Left renal cortex interstitium (tissue), 4 donors: ENCODE measurements around the gene TMEM258. TPM values are rescaled to one million over a fixed set of nuclear protein-coding genes. Genes with fewer than 3 reads are reported as not detected.

Experiments
- DNase-seq, 4 donors: peaks; one replicate each; pipeline ENCODE4 v3.0.0-alpha.2; 2013; ENCODE audit warnings: low read depth in 4 of 4, low spot score in 2 of 4, missing footprints in 1 of 4
- polyA plus RNA-seq, 4 donors: library from polyadenylated mRNA; unstranded; fragments of 120-200 nt; gene quantifications; one replicate each; pipeline ENCODE4 v1.2.1, GENCODE V29; 2013; ENCODE audit not compliant: insufficient read length in 4 of 4

The TMEM258 gene
- polyA plus RNA-seq, 4 donors = 151 to 213 (median 165) TPM

DNA sequence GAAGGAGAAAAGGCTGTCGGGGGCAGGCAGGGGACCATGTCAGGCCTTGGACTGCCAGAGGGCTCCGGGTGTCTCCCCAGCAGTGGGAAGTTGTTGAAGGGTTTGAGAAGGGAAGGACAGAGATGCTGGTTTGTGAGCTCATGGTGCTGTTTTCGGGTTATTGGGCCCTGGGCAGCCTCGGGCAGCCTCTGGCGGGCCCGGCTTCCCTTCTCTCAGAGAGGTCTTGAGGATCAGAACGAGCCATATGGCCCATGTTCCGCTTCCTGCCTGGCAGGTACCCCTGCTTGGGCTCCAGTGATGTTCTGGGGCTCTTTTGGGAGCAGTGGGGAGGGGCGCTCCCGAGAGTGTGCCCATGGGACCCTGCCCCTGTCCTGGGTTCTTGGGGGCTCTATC, 30.2 kb downstream of the TMEM258 start:
- DNase-seq = no peak

DNA sequence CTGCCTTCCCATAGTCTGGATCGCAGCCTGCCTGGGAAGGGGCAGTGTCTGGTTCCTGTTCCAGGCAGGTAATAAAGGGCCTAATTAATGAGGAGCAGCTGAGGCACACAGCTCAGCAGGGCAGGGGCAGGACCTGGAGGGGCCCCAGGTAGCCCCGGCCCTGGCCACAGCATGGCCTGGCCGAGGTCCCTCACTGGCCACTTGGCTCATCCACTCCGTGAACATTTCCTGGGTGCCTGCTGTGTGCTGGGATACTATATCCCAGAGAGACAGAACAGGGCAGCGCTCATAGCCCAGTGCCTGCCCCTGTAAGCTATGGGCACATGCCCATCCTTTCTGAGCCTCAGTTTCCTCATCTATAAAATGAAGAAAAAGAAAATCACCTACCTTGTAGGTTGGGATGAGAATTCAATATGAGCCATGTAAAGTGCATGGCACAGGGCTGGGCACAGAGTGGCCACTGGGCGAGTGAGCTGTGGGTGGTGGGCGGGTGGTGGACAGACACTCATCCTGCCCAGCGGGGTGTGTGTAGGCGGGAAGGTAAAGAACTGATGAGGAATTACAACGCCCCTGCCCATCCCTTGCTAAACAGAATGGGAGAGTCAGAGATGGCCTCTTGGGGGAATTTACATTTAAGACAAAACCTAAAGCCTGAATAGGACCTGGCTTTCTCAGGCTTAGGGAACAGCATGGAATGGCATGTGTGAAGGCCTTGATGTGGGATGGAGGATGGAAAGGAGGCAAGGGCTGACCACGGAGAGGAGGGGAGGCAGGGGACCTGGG, 30.8 kb downstream of the TMEM258 start:
- DNase-seq = no peak

DNA sequence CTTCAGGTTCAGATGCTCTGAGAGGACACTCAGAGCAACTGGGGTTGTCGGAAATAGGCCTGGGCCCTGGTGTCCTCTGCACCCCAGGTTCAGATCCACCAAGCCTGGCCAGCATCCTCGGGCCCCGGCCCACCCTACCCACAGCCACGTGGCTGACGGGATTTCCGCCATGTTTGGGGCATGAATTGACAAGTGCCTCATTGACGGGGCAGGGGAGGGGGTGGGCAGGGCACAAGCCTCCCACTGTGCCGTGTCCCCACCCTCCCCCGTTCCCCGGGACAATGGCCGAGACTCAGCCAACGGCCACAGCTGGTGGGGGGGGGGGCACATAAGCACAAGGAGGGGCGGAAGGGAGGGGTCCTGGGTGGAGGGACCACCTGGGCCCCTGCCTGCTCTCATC, 31.5 kb downstream of the TMEM258 start:
- no peak for DNase-seq

DNA sequence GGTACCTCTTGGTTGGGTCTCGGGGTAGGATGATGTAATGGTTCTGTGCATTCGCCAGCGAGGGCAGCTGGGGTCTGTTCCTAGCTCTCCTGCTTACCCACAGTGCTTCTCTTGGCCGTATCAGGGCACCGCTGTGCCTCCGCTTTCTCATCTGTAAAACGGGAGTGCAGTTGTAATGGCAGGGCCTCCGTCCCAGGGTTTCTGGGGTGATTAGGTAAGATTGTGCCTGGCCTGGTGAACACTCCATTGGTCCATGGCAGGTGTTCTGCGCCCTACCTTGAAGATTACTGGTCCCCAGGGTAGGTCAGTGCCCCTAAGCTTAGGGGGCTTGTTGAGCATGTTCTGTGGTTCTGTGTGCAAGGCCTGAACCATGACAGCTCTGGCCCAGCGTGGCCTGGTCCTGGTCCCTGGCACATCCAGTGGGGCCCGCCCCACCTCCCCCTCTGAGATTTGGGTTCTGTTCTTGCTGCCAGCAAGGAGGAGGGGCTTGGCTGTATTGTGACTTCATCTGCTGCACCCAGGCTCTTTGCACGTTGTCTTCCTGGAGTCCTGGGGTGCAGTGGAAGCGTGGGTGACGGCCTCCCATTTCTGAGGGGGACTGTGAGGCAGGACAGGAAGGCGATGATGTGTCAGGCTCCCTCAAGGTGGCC, 35.1 kb downstream of the TMEM258 start:
- no peak for DNase-seq

DNA sequence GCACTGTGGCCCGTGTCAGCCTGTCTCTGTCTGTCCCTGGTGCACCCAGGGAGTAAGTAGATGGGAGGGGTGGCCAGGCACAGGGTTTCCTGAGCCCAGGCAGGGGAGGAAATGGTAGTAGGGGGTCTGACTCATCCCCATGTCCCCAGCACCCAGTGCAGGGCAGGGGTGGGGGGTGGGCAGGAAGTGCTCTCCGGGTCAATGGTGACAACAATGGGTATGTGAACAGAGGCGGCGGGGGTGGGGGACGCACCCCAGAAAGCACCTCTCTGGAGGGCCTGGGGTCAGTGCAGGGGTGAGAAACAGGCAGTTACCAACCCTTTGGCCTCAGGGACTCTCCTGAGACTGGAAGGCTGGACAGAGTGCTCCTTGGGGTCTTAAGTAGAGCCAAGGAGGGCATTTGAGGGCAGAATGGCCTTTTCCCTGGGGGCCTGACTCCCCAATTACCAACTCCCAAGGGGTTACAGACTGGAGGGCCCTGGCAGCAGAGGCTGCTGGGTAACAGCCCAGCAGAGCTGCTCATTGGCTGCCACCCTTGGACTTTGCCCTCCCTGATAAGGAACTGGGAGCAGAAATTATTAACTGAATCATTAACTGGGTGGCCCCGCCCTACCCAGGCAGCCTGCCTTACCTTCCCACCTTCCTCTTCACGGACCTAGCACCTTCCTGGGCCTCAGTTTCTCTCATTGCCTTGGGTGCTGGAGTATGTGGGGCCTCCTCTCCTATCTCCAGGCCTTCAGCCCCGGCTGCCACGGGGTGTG, 35.8 kb downstream of the TMEM258 start:
- no peak for DNase-seq

DNA sequence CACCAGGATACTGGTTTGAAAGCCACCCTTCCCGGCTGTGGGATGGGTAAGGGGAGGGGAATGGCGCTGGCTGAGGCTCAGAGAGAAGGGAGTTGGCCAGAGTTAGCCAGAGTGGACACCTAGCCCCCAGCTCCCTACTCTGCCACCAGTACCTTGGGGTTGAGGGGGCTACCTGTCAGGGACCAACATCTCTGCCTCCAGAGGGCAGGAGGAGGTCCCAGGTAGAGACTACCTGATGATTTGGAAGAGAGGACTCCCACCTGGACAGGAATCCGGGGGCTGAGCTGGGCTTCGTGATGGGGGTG, 36.3 kb downstream of the TMEM258 start:
- no peak for DNase-seq

DNA sequence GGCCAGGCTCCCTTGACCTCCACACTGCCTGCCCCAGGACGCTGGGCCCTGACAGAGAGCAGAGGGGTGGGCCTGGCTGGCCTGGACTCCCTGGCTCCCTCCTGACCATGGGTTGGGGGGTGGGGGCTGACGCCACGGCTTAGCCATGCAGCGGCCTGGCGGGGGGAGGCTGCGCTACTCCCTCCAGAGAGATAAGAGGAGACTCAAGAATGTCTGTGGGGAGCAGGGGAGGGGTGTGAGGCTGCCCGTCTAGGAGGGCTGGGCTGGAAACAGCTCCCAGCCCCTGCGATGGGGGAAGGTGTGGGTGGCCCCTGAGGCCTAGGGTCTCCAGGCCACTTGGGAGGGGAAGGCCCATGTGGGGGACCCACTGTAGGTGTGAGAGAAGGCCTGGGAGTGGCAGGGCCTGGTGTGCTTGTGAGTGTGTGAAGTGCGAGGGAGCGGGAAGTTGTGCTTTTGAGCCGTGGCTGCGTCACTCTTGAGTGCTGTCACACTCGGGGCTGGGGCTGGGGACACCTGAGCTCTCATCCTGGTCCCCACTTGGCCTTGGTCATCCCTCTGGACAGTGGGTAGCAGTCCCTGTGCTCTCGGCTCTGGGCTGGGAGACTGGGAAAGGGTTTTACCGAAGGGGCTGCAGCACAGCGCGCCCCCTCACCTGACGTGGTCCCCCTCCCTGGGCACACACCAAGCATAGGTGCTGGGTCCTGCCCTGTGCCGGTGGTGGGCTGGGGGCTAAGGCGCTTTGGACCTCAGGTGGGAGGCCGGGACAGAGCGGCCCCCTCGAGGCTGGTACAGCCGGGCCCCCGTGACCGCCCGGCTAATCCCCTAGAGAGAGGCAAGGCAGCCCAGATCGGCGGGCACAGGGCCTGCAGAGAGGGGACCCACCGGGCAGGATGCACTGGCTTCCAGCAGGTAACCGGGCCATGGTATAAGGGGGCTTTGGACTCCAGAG, 37.6 kb downstream of the TMEM258 start:
- no peak for DNase-seq

DNA sequence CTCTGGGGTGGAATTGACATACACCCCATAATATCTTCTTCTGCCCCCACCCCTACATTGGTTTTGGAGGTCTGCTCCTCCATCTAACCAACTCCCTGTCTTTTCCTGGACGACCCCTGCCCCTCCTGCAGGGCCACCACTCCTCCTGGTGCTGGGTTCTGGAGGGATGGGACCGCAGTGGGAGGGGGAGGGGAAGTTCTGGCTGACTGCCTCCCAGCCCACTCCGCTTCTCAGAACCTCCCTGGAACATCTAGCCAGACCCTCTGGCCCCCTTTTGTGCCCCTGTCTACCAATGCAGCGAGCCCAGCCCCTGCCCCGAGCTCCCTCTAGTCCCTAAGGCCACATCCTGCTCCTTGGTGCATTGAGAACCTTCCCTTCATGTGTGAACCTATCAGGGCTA, 38.7 kb downstream of the TMEM258 start:
- DNase-seq = no peak

DNA sequence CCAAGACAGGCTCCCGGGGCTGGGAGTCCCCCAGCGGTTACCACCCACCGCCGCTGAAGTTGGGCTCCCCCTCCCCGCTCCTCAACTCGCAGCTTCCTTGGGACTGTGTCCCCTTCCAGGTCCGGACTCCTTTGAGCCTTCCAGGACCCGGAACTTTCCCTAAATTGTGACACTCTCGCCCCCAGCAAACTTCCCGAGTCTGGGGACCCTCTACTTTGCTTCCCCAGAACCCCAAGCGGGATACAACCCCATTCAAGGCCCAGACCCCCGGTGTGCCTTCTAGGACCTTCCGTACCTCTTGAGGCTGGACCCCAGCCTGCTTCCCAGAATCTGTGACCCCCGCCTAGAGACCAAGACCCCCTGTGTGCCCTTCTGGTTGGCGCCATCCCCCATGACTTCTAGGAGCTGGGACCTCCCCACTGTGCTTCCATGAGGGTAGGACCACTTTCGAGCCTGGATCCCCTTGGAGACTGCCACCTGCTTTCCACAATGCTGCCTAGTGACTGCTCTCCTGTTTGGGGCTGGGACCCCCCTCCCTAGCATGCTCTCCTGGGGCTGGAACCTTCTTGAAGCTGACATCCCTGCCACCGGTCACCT, 39.4 kb downstream of the TMEM258 start:
- no peak for DNase-seq

DNA sequence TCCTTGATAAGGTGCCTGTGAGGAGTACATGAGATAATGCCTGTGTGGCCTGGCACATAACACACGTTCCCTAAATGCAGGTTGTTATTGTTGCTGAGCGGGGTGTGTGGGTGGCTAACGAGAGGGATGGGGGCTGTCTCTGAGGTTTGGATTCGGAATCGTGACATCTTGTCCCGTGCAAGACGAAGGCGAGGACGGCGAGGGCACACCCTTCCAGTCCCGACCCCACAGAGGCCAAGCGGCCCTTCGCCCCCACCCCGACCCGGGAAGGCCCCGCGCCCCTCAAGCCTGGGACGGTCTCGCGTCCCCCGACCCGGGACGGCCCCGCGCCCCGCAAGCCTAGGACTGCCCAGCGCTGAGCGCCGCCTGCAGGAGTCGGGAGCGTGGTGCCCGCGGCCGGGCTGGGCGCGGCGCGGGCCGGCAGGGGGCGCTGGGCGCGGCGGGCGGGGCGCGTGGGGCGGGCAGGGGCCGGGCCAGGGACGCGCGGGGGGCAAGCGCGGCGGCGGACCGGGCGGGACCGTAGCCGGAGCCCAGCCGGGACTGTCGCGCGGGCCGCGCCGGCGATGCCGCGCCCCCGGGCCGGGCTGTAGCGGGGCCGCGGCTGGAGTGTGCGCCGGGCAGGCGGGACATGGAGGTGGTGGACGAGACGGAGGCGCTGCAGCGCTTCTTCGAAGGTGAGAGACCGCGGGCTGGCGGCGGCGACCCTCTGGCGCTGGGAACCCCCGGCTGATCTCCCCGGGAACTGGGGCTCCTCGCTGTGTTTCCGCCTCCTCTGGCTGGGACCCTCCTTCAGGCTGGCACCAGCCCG, 40.1 kb downstream of the TMEM258 start, which contains the start of gene MYRF:
TSS of gene MYRF (plus strand) at position 520 of the 808 bp plus-strand sequence. CDS start at position 629, 109 bp downstream.
- DNase-seq = no peak

DNA sequence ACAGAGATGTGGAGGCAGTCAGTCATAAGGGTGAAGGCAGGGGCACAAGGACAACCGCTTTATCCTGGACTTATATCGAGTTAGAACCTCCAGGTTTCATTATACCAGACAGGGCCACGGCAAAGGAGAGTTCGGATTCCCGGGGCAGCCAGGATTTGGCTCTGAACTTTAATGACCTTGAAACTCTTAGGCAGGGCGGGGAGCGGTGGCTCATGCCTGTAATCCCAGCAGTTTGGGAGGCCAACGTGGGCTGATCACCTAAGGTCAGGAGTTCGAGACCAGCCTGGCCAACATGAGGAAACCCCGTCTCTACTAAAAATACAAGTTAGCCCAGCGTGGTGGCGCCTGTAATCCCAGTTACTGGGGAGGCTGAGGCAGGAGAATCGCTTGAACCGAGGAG, 41.0 kb downstream of the TMEM258 start:
- DNase-seq = no peak

DNA sequence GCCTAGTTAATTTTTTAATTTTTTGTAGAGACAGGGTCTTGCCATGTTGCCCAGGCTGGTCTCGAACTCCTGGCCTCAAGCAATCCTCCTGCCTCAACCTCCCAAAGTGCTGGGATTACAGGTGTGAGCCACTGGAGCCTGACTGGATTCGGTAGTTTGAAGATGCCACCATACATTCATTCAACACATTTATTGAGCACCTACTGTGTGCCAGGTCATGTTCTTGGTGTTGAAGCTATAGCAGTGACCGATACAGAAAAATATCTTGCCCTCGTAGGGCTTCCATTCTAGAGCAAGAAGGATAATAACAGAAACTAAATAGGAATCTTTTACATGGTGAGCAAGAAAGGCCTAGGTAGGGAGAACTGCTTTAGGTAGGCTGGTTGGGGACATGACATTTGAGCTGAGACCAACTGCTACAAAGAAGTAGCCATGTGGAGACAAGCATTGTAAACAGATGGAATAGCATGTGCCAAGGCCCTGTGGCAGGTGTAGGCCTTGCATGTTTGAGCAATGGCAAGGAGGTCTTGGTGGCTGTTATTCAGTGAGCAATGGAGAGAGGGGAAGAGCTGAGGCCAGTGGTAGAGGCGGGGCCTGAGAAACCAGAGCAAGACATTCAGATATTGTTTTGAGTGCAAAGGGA, 41.6 kb downstream of the TMEM258 start:
- DNase-seq = no peak

DNA sequence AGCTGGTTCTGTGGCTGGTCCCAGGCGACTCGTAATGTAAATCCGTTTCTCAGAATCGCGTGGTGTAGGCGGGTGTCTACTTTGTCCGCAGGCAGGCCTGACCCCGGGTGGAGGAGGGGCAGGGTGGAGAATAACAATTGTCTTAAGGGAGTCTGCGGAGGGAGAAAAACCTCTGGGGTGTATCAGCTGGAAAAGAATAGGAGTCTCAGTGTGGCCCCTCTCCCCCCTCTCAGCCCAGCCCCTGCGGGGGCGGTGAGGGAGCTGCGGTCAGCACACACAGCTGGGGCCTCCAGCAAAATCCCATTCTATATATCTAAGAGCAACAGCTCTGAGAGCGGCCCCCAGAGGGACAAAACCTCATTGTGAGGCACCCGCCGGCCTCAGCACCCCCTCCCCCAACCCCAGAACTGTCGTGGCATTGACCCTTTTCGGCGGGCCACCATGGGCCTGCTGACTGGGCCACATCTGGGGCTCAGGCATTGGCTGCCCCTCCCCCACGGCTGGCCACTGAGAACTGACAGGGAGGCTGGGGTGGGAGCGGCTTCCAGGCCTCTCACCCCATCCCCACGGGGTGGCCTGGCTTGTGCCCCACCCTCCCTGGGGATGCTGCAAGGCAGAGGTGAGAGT, 42.7 kb downstream of the TMEM258 start:
- DNase-seq = no peak

DNA sequence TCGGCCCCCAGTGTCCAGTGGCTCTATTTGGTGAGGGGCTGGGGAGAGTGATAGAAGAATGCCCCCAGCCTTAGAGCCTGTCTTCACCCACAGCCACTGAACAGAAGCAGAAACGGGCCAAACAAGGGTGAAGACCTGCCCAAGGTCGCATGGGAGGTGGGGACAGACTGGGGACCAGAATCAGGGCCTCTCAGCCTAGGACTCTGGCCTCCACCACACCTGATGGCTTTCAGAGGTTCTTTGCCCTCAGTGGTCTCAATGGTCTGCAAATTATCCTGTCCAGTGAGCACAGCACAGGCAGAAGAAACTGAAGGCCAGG, 44.5 kb downstream of the TMEM258 start:
- no peak for DNase-seq

DNA sequence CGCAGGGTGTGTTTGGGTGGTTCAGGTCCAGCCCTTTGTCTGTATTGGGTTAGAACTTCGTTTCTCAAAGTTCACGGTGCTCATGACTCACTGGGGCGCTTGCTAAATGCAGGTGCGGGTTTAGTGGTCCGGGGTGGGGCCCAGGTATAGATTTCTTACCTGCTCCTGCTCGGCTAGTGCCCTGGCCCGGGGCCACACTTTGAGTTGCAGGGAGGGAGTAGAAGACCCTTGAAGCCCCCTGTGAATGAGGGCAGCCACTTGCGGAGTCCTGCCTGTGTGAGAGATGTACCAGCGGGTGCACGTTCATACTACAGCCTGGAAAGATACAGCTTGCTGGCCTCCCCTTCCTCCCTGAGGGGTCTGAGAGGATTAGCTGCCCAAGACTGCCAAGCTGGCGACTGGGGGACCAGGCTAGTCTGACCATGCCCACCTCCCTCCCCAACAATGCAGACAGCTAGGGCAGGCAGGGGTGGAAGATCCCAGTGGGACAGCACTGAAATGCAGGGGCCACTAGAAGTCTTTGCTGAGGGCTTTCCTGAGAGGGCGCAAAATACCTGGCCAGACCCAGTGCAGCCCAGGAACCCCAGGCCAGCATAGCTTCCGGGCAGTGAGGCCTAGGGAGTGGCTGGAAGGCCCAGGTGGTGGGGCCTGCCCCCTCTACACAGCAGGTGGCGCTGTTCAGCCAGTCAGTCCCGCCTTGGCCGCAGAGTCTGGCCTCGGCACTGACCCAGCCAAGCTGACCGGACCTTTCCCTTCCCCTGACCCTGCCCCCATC, 45.0 kb downstream of the TMEM258 start:
- DNase-seq = no peak

DNA sequence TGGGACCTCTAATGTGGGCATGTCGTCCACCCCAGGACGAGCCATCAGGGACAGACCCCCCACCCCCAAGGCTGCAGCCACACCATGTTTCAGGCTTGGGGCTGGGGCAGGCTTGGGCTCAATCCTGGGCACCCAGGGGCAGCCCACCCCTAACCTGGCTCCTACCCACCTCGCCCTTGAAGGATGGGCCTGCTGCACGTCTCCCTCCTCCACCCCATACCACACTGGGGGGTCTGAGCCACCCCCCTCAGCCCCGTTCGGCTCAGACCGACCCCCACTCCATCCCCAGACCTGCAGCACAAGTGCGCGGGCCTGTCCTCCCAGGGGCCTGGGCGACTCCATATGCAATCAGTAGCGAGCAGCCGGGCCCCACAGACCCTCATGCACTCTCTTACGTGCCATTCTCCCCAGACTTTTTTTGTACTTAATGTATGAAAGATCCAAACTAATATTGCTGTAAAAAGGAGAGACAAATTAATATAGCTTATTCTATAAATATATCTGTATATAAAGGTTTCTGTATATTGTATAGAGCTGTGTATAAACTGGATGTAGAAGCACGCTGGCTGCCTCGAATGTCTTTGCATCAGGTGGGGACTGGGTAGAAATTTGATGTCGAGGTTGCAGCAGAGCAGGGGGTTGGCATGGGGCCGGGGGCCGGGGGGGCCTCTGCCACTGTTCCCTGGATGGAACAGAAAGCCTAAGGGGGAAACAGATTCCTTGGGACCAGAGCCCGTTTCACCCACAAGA, 45.8 kb downstream of the TMEM258 start:
- DNase-seq = no peak

DNA sequence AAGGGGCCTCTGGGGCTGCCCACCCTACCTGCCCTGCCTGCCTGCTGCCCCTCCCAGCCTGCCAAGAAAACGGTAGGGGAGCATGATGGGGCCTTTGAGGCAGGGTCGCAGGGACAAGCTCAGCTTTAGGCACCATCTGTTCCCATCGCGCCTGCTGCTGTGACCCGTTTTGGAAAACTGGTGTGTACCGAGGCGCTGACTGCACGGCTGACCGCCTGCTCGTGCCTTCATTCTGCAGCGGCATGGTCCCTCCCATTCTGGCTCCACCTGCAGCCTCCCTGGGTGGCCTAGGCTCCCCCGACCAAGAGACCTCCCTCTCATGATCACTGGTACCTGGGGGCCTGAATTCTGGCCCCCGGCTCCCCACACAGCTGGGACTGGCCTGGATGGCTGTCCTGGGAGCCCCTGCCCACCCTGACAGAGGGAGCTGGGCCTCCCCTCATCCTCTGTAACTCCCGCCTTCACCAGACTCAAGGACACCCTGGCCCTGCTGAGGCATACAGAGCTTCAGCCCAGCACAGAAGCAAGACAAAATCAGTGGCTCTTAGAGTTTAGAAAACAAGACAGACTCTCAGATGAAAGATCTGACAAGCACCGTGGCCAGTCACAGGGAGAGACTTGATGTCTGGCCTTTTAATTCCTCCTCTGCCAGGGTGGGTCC, 46.5 kb downstream of the TMEM258 start:
- no peak for DNase-seq
